HepG2 (cell line): ENCODE data around the gene SPTBN4.

Experiments
- FOSL1 ChIP-seq: sonication (generic); formaldehyde crosslinking; IDR thresholded peaks from 2 replicates; pipeline ENCODE4 v1.9.0; 2021; ENCODE audit warnings: missing genetic modification reagents, borderline replicate concordance
- KDM1A ChIP-seq: IDR thresholded peaks from 2 replicates; pipeline ENCODE4 v1.6.1; 2016; ENCODE audit warnings: missing compliant biosample characterization
- SIN3A ChIP-seq: IDR thresholded peaks from 2 replicates; pipeline ENCODE4 v1.6.1; 2011; ENCODE audit warnings: low read depth, mild to moderate bottlenecking, control low read depth, low read length, borderline replicate concordance
- WIZ ChIP-seq: sonication (generic); formaldehyde crosslinking; IDR thresholded peaks from 2 replicates; pipeline ENCODE4 v1.5.1; 2020; ENCODE audit warnings: mild to moderate bottlenecking, missing genetic modification reagents
- ZNF788 ChIP-seq: sonication (generic); formaldehyde crosslinking; IDR thresholded peaks from 2 replicates; pipeline ENCODE4 v1.5.0; 2020; ENCODE audit warnings: mild to moderate bottlenecking, missing genetic modification reagents, borderline replicate concordance
- ZSCAN9 ChIP-seq: IDR thresholded peaks from 2 replicates; pipeline ENCODE4 v1.6.1; 2016; ENCODE audit warnings: borderline replicate concordance
- TF ChIP-seq, protein P1 (sequence below): sonication (generic); formaldehyde crosslinking; IDR thresholded peaks from 2 replicates; pipeline ENCODE4 v1.4.0; 2020; ENCODE audit warnings: missing genetic modification reagents, borderline replicate concordance
- TF ChIP-seq, protein P2 (sequence below): sonication (generic); formaldehyde crosslinking; IDR thresholded peaks from 2 replicates; pipeline ENCODE4 v1.5.0; 2020; ENCODE audit warnings: mild to moderate bottlenecking, missing genetic modification reagents, moderate library complexity
- TF ChIP-seq, protein P3 (sequence below): IDR thresholded peaks from 2 replicates; pipeline ENCODE4 v1.6.1; 2012; ENCODE audit warnings: inconsistent platforms

DNA sequence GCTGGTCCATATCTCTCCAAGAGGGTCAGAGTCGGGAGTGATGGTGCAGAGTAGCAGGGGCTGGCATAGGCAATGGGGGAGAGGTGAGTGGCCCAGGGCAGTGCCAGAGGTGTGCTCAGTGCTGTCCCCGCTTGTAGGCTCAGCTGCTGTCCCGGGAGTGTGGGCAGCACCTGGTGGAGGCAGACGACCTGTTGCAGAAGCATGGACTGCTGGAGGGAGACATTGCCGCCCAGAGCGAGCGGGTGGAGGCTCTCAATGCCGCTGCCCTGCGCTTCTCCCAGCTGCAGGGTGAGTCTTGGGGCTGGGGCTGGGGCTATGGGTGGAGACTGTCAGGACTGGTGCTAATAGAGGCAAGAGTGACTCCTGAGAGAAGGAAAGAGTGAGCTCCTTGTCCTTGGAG is 39.3 kb downstream of the SPTBN4 start:
- TF ChIP-seq, protein P1, sequence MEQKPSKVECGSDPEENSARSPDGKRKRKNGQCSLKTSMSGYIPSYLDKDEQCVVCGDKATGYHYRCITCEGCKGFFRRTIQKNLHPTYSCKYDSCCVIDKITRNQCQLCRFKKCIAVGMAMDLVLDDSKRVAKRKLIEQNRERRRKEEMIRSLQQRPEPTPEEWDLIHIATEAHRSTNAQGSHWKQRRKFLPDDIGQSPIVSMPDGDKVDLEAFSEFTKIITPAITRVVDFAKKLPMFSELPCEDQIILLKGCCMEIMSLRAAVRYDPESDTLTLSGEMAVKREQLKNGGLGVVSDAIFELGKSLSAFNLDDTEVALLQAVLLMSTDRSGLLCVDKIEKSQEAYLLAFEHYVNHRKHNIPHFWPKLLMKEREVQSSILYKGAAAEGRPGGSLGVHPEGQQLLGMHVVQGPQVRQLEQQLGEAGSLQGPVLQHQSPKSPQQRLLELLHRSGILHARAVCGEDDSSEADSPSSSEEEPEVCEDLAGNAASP = no peak
- TF ChIP-seq ZNF788 (CRISPR knock-in tag) (no peak), KDM1A (CRISPR knock-in tag) (no peak), ZSCAN9 (CRISPR knock-in tag) (no peak), FOSL1 (no peak), SIN3A (no peak), WIZ (CRISPR knock-in tag) (no peak)
- TF ChIP-seq, protein P2, sequence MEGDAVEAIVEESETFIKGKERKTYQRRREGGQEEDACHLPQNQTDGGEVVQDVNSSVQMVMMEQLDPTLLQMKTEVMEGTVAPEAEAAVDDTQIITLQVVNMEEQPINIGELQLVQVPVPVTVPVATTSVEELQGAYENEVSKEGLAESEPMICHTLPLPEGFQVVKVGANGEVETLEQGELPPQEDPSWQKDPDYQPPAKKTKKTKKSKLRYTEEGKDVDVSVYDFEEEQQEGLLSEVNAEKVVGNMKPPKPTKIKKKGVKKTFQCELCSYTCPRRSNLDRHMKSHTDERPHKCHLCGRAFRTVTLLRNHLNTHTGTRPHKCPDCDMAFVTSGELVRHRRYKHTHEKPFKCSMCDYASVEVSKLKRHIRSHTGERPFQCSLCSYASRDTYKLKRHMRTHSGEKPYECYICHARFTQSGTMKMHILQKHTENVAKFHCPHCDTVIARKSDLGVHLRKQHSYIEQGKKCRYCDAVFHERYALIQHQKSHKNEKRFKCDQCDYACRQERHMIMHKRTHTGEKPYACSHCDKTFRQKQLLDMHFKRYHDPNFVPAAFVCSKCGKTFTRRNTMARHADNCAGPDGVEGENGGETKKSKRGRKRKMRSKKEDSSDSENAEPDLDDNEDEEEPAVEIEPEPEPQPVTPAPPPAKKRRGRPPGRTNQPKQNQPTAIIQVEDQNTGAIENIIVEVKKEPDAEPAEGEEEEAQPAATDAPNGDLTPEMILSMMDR (CRISPR knock-in tag) = 0 out of 2 replicates have a peak, but pooled peaks have one; percentile 20
- TF ChIP-seq, protein P3, sequence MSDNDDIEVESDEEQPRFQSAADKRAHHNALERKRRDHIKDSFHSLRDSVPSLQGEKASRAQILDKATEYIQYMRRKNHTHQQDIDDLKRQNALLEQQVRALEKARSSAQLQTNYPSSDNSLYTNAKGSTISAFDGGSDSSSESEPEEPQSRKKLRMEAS = no peak
